ENCODE data around the gene TIAM2. TPM values are rescaled to one million over a fixed set of nuclear protein-coding genes. Genes with fewer than 3 reads are reported as not detected.
"Not testable (repeated sequence)": the region's sequence is repeated elsewhere in the genome, so short reads cannot be mapped to it uniquely, and the experiment has no call there.

The TIAM2 gene
- total and polyA plus RNA-seq, 7 donors: 1.2 to 15.8 (median 11.0) TPM

- Histone ChIP-seq H3K9me3 (no peaks in the 10 kb centered on the region), H3K36me3 (no peaks in the 10 kb centered on the region), H3K27me3 (no peaks in the 10 kb centered on the region), H3K4me3 (no peak overlapping the region), H3K27ac (peak overlapping the region in 1 of 4 donors; percentile 68), H3K4me1 (peaks cover 0 to 34% (median 22%) of the 10 kb centered on the region in 4 donors)
- DNase-seq: no peak
- TF ChIP-seq POLR2AphosphoS5 (IDR thresholded peaks at IDR 0.05) (no peak), EP300 (IDR thresholded peaks at IDR 0.05) (no peak), POLR2A (IDR thresholded peaks at IDR 0.05) (no peak), CTCF (IDR thresholded peaks at IDR 0.05) (no peak)
- 92 to 94% methylated on average over 4 of the region's 4 CpGs for WGBS, 2 donors
- intact Hi-C loops (cut with DNase I): no loop called here
Observed at GRCh38 chr6:155227046-155227445, 231.9 kb downstream of the TIAM2 start.

- intact Hi-C loops (cut with DNase I): no loop called here
- 84 to 92% methylated on average over 13 of the region's 13 CpGs for WGBS, 2 donors
- peak overlapping the region; percentile 62 to 72 (median 69) for H3K27ac ChIP-seq
Observed at GRCh38 chr6:155228546-155229166, 233.5 kb downstream of the TIAM2 start.

GRCh38 chr6:155230975-155231374, 235.9 kb downstream of the TIAM2 start:
- H3K4me3 ChIP-seq; H3K9me3 ChIP-seq; DNase-seq; H3K36me3 ChIP-seq; H3K27me3 ChIP-seq; intact Hi-C loops (cut with DNase I): not testable (repeated sequence)
- Histone ChIP-seq H3K27ac (peak overlapping the region in 1 of 4 donors; percentile 21), H3K4me1 (peaks cover 0 to 66% (median 49%) of the 10 kb centered on the region in 4 donors)
- 80 to 82% methylated on average over 4 of the region's 4 CpGs for WGBS, 2 donors

More at GRCh38 chr6:155228546-155229166, 233.5 kb downstream of the TIAM2 start:
- H3K36me3 ChIP-seq: no peaks in the 10 kb centered on the region
- peak overlapping the region in 3 of 4 donors; percentile 9 to 25 (median 20) for H3K4me3 ChIP-seq
- DNase-seq: no peak
- no peaks in the 10 kb centered on the region for H3K27me3 ChIP-seq
- H3K9me3 ChIP-seq: no peaks in the 10 kb centered on the region
- peaks cover 0 to 49% (median 34%) of the 10 kb centered on the region in 4 donors for H3K4me1 ChIP-seq
- TF ChIP-seq EP300 (IDR thresholded peaks at IDR 0.05) (no peak), POLR2A (IDR thresholded peaks at IDR 0.05) (no peak), CTCF (IDR thresholded peaks at IDR 0.05) (no peak), POLR2AphosphoS5 (IDR thresholded peaks at IDR 0.05) (peak in 1 of 4 donors; percentile 48)

- Histone ChIP-seq H3K36me3 (no peaks in the 10 kb centered on the region), H3K4me3 (no peak overlapping the region), H3K27me3 (no peaks in the 10 kb centered on the region), H3K27ac (peak overlapping the region; percentile 34 to 81 (median 59)), H3K4me1 (peaks cover 0 to 61% (median 44%) of the 10 kb centered on the region in 4 donors), H3K9me3 (peaks cover 0 to 3% (median 0%) of the 10 kb centered on the region in 4 donors)
- no peak for DNase-seq
- intact Hi-C loops (cut with DNase I): no loop called here
- TF ChIP-seq EP300 (IDR thresholded peaks at IDR 0.05): no peak
- no peak for TF ChIP-seq POLR2A (IDR thresholded peaks at IDR 0.05)
- no peak for TF ChIP-seq POLR2AphosphoS5 (IDR thresholded peaks at IDR 0.05)
- 88 to 89% methylated on average over 6 of the region's 6 CpGs for WGBS, 2 donors
Observed at GRCh38 chr6:155232848-155233247, 237.7 kb downstream of the TIAM2 start.

GRCh38 chr6:155234167-155234566, 239.1 kb downstream of the TIAM2 start:
- TF ChIP-seq POLR2AphosphoS5 (IDR thresholded peaks at IDR 0.05) (no peak), CTCF (IDR thresholded peaks at IDR 0.05) (no peak), EP300 (IDR thresholded peaks at IDR 0.05) (no peak), POLR2A (IDR thresholded peaks at IDR 0.05) (no peak)
- H3K9me3 ChIP-seq: peaks cover 0 to 4% (median 0%) of the 10 kb centered on the region in 4 donors
- peaks cover 0 to 48% (median 31%) of the 10 kb centered on the region in 4 donors for H3K4me1 ChIP-seq
- no peaks in the 10 kb centered on the region for H3K36me3 ChIP-seq
- peak overlapping the region; percentile 46 to 81 (median 59) for H3K27ac ChIP-seq
- no peak for DNase-seq
- no peaks in the 10 kb centered on the region for H3K27me3 ChIP-seq
- intact Hi-C loops (cut with DNase I): no loop called here
- no peak overlapping the region for H3K4me3 ChIP-seq
- WGBS, 2 donors: 71 to 78% methylated on average over 4 of the region's 4 CpGs

Measured in sigmoid colon (tissue), 7 donors.